HG03439 (cell line): Measurements from ENCODE around the gene AP5S1.
"Not testable (repeated sequence)": the region's sequence is repeated elsewhere in the genome, so short reads cannot be mapped to it uniquely, and the experiment has no call there.

Experiments used
- ATAC-seq: cut with Tn5 transposase; IDR thresholded peaks from one replicate; pipeline ENCODE4 v1.9.1; 2021; ENCODE audit warnings: mild to moderate bottlenecking, moderate library complexity; ENCODE audit not compliant: unreplicated experiment

Gene AP5S1

DNA sequence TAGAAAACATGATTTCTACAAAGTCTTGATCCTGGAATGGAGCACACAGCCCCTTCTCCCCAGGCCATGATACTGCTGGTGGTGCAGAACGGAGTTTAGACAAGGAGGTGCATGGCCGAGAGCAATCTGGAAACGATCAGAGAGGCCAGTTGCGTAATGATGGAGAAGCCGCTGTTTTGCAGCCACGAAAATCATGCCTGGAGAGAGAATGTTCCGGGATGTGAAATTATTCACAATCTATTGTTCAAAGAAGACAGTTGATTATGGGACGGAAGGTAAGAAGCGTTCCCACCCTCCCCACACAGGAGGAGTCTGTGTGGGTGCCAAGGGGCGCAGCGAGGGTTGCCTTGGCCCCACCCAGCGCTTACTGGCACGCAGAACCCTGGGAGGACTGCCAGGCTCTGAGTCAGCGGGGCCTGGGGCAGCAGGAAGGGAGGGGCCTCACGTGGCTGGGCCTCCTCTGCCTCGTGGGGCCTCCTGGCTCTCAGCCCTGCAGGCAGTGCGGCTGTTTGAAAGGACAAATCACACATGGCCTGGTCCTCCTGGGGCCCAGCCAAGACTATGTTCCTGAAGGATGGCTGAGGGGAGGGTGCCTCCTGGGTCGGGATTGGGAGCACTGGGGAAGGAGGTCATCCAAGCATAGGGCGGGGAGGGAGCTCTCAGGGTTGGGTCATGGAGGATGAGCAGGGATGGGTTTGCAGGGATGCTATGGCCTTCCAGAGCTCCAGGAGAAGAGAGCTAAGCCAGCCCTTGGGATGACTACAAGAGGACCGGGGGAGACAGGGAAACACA lies 8.7 kb upstream of the AP5S1 start:
- no peak for ATAC-seq

DNA sequence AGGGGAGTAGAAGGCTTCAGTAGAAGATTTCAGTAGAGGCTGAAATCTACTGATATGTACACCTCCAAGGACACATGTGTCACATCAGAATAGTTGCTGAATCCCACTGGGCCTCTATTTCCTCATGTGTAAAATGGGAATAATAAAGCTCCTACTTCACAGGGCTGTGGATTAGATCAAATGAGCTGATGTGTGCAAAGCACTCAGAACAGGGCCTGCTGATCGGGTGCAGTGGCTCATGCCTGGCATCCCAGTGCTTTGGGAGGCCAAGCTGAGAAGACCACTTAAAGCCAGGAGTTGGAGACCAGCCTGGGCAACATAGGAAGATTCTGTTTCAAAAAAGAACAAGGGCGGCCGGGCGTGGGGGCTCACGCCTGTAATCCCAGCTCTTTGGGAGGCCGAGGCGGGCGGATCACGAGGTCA lies 8.1 kb upstream of the AP5S1 start:
- no peak for ATAC-seq

DNA sequence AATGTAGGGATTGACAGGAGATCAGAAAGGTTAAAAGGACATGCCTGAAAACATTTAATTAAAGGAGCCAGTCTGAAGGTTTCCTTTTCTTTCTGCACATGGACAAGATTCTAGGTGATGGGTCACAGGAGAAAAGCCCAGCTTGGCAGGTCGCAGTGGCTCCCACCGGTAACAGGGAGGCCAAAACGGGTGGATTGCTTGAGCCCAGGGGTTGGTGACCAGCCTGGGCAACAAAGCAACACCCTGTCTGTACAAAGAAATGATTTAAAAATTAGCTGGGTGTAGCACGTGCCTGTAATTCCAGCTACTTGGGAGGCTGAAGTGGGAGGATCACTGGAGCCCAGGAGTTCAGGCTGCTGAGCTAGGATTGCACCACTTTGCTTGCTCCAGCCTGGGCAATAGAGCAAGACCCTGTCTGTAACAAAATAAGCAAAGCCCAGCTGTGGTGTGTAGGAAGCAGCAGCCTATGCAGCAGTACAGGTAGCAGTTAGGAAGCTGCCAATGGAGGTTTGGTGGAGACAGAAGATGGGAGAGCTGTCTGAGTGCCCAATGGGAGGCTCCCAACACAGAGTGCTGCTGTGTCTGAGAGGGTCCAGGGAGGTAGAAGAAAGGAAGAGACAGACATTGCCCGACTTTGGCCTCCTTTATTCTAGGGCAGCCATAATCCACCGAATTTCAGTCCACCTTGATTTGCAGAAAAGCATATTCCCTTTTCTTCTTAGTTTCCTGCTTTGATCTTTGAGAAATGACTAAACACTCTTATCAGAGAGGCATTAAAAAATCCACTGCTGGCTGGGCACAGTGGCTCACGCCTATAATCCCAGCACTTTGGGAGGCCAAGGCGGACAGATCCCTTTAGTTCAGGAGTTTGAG lies 7.1 kb upstream of the AP5S1 start:
- no peak for ATAC-seq

DNA sequence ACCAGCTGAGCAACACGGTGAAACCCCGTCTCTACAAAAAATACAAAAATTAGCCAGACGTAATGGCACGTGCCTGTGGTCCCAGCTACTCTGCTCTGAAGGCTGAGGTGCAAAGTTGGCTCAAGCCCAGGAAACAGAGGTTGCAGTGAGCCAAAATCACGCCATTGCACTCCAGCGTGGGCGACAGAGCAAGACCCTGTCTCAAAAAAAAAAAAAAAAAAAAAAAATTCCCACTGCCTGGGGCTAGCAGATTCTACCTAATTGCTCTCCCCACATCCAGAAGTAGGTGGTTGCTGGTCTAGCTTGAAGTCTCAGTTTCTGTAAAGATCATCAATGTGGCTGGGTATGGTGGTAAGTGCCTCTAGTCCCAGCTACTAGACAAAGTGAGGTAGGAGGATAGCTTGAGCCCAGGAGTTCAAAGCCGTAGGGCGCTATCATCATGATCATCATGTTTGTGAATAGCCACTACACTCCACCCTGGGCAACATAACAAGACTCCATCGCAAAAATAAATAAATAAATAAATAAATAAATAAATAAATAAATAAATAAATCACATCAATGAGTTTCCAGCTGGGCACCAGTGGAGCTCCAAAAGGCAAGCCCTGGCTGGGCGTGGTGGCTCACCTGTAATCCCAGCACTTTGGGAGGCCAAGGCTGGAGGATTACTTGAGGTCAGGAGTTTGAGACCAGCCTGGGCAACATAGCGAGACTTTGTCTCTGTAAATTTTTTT lies 6.3 kb upstream of the AP5S1 start:
- no peak for ATAC-seq

DNA sequence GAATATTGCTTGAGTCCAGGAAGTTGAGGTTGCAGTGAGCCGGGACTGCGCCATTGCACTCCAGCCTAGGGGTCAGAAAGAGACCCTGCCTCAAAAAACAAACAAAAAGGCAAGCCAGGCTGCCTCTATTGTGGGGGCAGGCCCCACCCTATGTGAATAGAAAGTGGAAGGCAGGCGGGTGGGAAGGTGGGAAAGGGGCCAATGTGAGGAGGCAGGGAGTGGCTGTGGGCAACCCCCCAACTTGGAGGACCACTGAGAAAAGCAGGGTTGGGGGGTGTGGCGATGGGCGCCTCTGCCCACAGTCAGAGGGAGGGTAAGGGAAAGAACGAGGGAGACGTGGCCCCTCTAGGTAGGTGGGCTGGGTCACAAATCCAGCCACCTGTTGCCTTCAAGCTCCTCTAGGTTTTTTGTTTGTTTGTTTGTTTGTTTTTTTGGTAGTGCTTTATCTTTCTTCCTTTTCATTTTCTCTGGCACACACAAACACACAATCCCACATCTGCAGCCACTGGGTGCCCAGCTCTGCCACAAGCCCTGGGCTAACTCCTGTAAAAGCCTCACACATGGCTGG lies 5.3 kb upstream of the AP5S1 start:
- ATAC-seq = no peak

DNA sequence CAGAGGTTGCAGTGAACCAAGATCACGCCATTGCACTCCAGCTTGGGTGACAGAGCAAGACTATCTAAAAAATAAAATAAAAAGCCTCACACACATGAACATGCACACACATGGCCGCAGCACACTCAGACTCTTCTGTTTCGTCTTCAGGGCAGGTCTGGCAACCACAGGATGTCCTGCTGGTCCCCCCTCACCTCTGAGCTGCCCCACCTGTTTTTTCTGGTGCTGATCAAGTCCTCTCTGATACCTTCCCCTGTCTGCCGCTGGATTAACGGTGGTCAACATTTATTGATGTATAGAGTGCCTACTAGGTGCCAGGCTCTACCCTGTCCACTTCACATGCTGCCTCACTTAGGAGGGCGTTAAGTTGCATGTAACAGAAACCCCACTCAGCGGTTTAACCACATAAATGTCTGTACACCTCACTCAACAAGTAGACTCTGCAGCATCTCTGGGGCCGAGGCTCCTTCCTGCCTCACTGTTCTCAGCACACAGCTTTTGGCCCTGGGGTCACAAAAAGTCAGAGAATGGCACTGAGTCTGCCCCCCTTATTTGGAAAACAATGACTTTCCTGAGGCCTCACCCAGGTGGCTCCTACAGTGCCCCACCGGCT lies 4.5 kb upstream of the AP5S1 start:
- no peak for ATAC-seq

DNA sequence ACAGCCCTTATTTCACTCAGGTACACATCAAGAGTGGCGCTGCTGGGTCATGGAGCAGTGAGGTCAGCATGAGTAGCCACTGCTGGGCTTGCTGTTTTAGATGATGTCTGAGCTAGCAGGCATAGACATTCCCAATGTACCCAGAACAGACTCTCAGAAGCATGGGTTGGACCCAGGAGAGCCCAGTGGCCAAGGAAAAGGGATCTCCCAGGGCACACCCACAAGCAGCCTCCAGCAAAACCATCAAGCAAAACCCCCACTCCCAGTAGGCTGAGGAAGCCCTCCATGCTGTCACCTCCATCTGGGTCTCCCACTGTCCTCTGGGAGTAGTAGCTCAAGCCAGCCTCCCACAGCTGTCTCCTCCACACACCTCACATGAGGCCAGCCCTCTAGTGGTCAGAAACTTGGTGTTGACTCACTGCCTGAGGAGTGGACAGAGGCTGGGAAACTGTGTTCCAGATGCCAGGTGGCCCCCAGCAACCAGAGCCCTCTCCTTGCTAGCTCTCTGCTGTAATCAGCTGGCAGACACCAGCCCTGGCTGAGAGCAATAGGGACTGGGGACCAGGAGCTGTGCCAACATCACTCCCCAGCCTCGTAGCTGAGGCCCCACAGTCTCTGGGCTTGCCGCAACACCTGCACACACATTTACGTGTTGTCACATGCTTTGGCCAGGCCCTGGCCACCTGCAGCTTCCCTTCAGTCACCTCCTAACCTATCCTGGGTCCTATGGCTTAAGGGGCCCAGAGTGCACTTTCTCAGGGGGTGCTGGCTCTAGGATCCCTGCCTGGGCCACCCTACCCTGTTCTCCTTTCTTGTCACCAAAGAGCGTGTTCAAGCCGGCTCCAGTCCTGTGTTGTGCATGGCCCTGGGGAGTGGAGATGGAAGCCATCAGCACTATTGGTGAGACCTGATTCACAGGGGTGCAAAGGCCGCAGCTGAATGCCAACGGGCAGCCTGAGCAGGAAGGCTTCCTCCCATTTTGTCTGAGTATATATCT lies 1.9 kb upstream of the AP5S1 start:
- no peak for ATAC-seq

DNA sequence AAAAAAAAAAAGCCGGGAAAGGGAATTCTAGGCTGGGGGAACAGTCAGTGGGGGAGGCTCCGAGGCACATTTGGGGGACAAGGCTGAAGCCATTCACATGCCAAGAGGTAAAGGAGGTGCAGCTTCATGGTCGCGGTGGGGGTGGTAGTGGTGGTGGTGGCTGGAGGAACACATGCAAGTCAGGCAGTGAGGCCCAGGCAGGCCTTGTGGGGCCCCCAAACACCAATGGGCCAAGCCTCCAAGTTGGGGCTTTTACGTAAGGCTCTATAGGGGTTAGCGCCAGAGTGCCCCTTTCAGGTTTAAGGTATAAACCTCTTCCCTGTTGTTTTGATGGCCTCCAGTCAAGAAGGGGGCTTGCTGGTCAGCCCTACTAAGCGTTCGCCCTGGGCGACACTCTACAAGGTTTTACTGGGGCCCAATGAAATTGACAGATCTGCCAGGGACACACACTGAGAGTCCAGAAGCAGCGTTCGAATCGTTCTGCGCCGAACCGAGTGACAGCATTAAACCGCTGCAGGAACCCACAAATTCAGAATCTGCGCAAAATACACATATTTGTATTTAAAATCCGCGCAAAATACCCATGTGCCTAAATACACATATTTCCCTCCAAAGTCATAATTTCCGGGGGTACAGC lies 818 bp upstream of the AP5S1 start:
- no peak for ATAC-seq

DNA sequence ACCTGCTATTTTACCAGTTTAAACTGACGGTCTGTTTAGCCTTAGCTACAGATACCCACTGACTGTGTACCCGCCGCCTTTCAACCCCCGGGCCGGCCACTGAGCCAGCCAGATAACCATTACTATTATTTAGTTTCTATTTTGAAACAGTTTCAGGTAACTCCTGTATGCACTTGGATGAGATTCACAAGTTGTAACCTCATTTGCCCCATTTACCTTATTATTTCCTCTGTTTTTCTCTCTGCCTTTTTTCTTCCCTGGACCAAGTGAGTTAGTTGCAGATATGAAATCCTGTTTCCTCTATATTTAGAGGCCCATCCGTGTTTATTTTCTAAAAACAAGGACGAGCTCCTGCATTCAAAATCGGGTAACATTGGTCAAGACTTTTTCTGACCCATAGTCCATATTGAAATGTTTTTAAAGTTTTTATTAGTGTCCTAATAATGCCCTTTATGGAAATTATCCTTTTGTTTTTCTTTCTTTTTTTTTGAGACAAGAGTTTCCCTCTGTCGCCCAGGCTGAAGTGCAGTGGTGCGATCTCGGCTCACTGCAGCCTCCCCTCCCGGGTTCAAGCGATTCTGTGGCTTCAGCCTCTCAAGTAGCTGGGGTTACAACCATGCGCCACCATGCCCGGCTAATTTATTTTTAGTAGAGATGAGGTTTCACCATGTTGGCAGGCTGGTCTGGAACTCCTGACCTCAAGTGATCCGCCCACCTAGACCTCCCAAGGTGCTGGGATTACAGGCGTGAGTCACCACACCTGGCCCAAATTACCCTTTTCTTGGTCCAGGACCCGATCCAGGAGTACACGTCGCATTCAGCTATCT lies 767 bp downstream of the AP5S1 start:
- ATAC-seq = no peak

DNA sequence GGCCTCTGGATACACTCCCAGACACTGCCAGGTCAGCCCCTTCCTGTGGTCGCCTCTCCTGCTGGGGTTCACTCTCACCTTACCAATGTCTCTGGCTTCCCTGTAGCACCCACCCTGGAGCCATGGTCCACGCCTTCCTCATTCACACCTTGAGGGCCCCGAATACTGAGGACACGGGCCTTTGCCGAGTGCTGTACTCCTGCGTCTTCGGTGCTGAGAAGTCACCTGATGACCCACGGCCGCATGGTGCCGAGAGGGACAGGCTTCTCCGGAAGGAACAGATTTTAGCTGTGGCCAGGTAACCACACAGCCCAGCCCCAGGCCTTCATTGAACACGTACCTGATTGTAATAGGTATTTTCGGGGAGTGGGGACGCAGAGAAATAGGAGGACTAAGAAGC lies 1.6 kb downstream of the AP5S1 start:
- ATAC-seq = no peak

DNA sequence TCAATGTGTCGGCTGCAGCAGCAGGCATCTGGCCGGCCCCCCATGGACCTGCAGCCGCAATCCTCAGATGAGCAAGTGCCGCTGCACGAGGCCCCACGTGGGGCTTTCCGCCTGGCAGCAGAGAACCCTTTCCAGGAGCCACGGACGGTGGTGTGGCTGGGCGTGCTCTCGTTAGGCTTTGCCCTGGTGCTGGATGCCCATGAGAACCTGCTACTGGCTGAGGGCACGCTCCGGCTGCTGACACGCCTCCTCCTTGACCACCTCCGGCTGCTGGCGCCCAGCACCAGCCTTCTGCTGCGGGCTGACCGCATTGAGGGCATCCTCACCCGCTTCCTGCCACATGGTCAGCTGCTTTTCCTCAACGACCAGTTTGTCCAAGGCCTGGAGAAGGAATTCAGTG lies 3.5 kb downstream of the AP5S1 start:
- no peak for ATAC-seq

DNA sequence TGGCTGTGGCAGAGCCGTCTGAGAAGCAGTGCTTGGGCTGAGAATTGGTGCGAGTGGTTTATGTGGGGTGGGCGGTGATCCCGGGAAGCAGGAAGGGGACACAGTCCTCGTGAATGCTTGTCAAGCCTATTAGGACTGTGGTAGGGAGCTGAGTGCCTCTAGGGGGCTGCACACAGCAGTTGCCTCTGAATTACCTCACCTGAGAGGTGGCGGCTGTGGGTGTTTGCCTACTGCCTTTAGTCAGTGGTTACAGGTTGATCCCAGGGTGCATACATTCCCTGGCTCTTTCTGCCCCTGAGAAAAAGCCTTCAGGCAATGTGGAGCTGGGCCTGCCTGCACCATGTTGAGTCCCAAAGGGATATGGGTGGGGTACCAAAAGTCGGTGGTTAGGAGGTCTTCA lies 5.2 kb downstream of the AP5S1 start:
- ATAC-seq = no peak

DNA sequence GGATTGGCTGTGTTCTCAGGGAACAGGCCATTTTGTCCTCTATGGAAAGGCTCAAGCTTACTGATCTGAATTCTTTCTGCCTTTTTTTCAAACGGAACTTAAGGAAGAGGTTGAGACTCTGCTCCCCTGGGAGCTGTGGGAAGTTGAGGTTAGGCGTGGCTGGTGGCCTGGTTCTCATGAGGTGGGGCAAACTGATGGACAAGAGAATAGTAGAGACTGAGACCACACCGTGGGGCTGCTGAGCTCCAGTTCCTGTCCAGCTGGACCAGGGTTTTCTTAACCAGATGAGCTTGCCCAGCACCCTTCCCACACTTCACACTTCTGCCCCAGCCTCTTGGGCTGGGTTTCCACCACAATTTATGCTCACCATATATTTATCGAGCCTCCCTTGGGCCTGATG lies 6.1 kb downstream of the AP5S1 start:
- ATAC-seq = no peak

DNA sequence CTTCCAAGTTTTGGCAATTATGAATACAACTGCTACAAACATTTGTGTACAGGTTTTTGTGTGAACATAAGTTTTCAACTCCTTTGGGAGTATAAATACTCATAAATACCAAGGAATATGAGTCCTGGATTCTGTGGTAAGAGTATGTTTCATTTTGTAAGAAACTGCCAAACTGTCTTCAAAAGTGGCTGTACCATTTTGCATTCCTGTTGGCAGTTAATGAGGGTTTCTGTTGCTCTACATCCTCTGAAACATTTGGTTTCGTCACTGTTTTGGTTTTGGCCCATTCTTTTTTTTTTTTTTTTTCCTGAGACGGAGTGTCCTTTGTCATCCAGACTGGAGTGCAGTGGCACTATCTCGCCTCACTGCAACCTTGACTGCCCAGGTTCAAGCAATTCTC lies 8.5 kb downstream of the AP5S1 start:
- ATAC-seq = no peak

DNA sequence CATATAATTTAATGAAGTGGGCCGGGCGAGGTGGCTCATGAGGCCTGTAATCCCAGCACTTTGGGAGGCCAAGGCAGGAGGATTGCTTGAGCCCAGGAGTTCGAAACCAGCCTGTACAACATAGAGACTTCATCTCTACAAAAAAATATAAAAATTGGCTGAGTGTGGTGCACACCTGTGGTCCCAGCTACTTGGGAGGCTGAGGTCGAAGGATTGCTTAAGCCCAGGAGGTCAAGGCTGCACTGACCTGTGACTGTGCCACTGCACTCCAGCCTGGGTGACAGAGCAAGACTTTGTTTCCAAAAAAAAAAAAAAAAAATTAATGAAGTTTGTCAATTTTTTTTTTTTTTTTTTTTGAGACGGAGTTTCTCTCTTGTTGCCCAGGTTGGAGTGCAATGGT lies 9.5 kb downstream of the AP5S1 start:
- not testable (repeated sequence) for ATAC-seq

DNA sequence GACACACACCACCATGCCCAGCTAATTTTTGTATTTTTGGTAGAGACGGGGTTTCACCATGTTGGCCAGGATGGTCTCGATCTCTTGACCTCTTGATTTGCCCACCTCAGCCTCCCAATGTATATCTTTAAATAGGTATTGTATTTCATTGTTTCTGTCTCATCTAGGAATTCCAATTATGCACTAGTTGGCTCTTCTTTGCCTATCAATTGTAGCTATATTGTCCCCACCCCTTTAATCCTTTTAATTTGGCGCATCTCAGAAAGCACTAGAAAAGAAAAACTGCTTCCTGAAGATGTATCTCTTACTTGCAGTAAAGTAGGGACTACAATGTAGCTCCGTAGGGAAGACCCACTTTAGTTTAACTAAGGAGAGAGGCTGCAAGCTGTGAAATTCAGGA lies 15.8 kb downstream of the AP5S1 start:
- ATAC-seq = no peak

DNA sequence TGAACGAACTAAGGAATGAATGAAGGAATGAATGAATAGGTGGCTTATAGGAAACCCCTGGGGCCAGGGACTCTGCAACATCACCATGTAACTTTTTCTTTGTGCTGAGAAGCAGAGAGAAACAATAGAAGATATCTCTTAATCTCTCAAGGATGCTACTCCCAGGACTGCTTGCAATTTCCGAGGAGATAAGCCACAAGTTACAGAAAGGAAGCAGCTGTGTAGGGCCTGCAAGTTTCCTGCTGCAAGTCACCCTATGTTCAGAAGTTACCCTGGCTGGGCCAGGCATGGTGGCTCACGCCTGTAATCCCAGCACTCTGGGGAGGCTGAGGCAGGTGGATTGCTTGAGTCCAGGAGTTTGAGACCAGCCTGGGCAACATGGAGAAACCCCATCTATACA lies 19.0 kb downstream of the AP5S1 start:
- no peak for ATAC-seq

DNA sequence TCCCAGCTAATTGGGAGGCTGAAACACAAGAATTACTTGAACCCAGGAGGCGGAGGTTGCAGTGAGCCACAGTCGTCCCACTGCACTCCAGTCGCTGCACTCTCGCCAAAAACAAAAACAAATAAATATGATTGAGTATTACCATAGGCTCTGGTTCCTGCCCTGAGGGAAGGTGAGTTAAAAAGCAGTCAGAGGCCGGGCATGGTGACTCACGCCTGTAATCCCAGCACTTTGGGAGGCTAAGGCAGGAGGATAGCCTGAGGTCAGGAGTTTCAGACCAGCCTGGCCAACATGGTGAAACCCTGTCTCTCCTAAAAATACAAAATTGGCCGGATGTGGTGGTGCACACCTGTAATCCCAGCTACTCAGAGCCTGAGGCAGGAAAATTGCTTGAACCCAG lies 19.9 kb downstream of the AP5S1 start:
- ATAC-seq = not testable (repeated sequence)
